ENCODE data around the gene GPD1.
"Not testable (repeated sequence)": the region's sequence is repeated elsewhere in the genome, so short reads cannot be mapped to it uniquely, and the experiment has no call there.

Gene GPD1

DNA sequence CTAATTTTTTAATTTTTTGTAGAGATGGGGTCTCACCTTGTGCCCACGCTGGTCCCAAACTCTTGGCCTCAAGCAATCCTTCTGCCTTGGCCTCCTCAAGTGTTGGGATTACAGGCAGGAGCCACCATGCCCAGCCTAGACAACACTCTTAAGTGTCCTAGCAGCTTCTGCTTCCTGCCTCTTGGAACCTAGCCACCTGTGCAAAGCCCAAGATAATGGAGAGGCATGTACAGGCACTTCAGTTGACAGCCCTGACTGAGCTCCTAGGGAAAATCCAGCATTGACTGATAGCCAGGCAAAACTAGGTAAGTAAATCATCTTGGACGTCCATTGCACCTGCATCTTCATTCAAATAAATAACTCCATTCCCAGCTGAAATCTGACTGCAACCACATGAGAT is 23.7 kb downstream of the GPD1 start:
- DNase-seq (ENCODE audit: low spot score): no peak

DNA sequence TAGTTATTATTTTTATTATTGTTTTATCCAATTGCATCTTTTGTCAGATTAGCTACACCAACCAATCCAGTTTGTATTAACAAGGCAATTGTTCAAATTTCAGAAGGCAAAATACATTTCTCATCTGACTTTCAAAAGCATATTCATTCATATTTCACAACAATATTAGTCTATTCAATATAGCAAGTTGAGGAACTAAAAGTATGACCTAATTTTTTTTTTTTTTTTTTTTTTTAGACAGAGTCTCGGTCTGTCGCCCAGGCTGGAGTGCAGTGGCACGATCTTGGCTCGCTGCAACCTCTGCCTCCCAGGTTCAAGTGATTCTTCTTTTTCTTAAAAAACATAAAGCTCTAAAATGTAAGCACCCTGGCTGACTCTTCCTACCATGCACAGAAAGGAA is 25.5 kb downstream of the GPD1 start:
- no peak for DNase-seq (ENCODE audit: low spot score)

- no peak for DNase-seq (ENCODE audit: low spot score)
These were observed 28.8 kb downstream of the GPD1 start for GRCh38 chr12:50132505-50133135.

DNA sequence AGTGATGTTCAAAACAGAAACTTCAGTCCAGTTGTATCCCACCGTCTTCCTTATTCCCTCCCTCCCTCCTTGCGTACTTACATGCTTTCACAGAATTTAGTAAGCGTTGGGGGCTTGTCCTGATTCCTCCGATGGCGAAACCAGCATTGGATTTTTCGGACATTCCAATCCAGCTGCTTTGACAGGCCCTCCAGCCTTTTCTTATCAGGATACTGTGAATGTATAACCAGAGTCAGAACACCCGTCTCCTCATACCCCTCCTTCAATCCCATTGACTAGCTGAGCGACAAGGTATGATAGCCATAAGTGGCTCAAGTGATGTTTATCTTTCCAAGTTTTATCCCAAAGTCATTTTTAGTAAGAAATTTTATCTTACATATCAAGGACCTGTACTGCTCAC is 39.2 kb downstream of the GPD1 start:
- no peak for DNase-seq (ENCODE audit: low spot score)

GRCh38 chr12:50145439-50145838 is 41.6 kb downstream of the GPD1 start:
- DNase-seq (ENCODE audit: low spot score): no peak

- no peak for DNase-seq (ENCODE audit: low spot score)
These were observed 43.5 kb downstream of the GPD1 start for GRCh38 chr12:50147281-50147680.

- DNase-seq (ENCODE audit: low spot score): not testable (repeated sequence)
These were observed 44.2 kb downstream of the GPD1 start for GRCh38 chr12:50148011-50148410.

DNA sequence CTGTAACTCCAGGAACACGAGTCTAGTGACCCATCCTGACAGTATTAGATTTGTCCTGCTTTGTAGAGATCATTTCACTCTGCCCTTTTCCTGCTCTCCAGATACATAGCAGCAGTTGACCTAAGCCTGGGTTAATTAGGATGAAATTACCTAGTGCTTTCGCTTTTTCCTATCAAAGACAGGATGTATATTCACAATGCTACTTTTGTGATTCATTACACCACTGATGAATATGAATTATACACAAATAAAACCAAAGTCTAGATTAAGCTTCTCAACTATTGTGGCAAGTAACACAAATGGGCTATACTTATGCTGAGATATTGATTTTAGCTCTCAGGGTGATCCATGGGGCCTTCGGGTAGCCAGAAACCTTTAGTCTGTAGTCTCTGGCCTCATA is 45.5 kb downstream of the GPD1 start:
- no peak for DNase-seq (ENCODE audit: low spot score)

DNA sequence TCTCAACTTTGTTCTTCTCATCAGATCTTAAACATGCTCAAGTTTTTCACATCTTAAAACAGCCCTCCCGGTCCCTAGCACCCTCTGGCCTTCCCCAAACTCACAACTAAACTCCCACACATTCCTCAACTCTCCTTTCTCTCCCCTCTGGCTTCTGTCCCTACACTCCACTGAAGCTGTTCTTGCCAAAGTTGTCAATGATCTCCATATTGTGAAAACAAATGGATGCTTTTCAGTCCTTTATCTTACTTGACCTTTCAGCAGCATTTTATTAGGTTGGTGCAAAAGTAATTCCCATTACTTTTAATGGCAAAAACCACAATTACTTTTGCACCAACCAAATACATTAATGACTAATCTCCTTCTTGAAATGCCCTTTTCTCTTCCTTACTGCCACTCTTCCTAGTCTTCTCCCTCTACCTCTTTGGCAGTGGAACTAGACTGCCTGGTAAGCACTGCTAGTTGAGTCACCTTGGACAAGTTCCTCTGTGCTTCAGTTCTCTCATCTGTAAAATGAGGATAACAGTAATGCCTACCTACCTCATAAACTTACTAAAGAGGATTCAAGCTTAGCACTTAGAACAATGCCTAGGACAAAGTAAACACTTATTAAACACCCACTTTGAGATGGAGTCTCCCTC is 47.4 kb downstream of the GPD1 start:
- DNase-seq (ENCODE audit: low spot score): no peak

DNA sequence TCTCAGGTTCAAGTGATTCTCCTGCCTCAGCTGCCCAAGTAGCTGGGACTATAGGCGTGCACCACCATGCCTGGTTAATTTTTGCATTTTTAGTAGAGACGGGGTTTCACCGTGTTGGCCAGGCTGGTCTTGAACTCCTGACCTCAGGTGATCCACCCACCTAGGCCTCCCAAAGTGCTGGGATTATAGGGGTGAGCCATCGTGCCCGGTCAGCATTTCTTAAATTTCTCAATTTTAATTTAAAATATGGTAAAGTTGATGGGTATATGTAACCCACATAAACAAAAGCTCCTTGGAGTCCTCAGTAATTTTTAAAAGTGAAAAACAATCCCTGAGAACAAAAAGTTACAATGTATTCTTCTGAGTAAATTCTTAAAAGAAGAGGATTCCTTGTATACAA is 51.1 kb downstream of the GPD1 start:
- not testable (repeated sequence) for DNase-seq (ENCODE audit: low spot score)

DNA sequence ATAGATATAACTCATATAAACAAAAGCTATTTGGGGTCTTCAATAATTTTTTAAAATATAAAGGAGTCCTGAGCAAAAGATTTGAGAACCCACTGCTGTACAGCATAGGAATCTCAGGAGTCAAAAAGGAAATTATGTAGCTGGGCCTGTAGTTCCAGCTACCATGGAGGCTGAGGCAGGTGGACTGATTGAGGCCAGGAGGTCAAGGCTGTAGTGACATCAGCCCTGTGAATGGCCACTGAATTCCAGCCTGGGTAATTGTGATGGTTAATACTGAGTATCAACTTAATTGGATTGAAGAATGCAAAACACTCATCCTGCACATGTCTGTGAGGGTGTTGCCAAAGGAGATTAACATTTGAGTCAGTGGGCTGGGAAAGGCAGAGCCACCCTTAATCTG is 52.8 kb downstream of the GPD1 start:
- no peak for DNase-seq (ENCODE audit: low spot score)

DNA sequence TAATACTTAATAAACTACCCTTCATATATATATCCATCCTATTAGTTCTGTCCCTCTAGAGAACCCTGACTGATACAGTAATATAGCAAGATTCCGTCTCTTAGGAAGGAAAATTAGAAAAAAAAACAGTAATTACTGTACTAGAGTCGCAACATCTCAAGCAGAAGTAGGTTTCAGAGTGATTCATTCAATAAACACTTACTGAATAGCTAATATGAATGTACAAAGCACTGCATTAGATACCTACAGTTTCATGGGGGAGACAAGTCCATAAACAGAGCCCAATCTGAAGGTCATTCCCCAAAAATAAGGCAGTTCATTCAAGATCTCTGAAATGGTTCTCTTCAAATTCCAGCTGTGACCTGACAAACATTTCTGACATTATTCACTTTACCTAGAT is 53.5 kb downstream of the GPD1 start:
- no peak for DNase-seq (ENCODE audit: low spot score)

GRCh38 chr12:50160643-50161042 is 56.8 kb downstream of the GPD1 start:
- no peak for DNase-seq (ENCODE audit: low spot score)

Measured in globus pallidus (tissue), 1 donor.